Caco-2 (cell line): ENCODE measurements around the gene IL15. TPM values are rescaled to one million over a fixed set of nuclear protein-coding genes. Genes with fewer than 3 reads are reported as not detected.

Source experiments
- BruUV-seq: library from RNA; stranded (reverse); fragments of 400-500 nt; replicated peaks from 2 replicates; lab custom pipeline; 2021; lab: Mats Ljungman, UMichigan
- CTCF ChIA-PET: fragments of 300-600 bp; sonication (Branson Sonifier 250); formaldehyde crosslinking; loops from one replicate; lab custom pipeline; 2022; ENCODE audit warnings: antibody characterized with exemption; lab: Charles Lee
- POLR2A ChIA-PET: fragments of 300-600 bp; sonication (Branson Sonifier 250); formaldehyde crosslinking; loops from one replicate; lab custom pipeline; 2022; ENCODE audit warnings: antibody characterized with exemption; lab: Charles Lee
- DNase-seq, 2 experiments: peaks; one replicate each; pipeline versions ENCODE4 v3.0.0 to v3.0.0-alpha.2; 2020 to 2022
- H3K27me3 ChIP-seq: replicated peaks from 2 replicates; pipeline ENCODE4 v1.6.0; 2011; ENCODE audit warnings: low read length; ENCODE audit not compliant: control insufficient read depth, insufficient read depth
- H3K36me3 ChIP-seq: 2 replicates; pipeline ENCODE4 v1.5.1; 2011; ENCODE audit warnings: low read length; ENCODE audit not compliant: control insufficient read depth, insufficient read depth
- H3K4me1 ChIP-seq: fragments of 250-450 bp; sonication (Bioruptor Pico); 2 replicates; pipeline ENCODE4 v1.5.1; 2020; ENCODE audit warnings: mild to moderate bottlenecking
- H3K4me3 ChIP-seq: 2 replicates; pipeline ENCODE4 v1.5.1; 2011; ENCODE audit warnings: low read depth, mild to moderate bottlenecking, control low read depth, low read length
- H3K9me3 ChIP-seq: fragments of 250-450 bp; sonication (Bioruptor Pico); 2 replicates; pipeline ENCODE4 v1.5.1; 2020; ENCODE audit warnings: mild to moderate bottlenecking, moderate library complexity
- H3K27ac Mint-ChIP-seq: one replicate; pipeline ENCODE4 v1.8.0; 2022; ENCODE audit warnings: mixed read lengths; ENCODE audit not compliant: unreplicated experiment
- H3K27me3 Mint-ChIP-seq: one replicate; pipeline ENCODE4 v1.8.0; 2022; ENCODE audit warnings: mixed read lengths; ENCODE audit not compliant: insufficient read depth, unreplicated experiment
- H3K36me3 Mint-ChIP-seq: one replicate; pipeline ENCODE4 v1.8.0; 2022; ENCODE audit warnings: mild to moderate bottlenecking, mixed read lengths; ENCODE audit not compliant: insufficient read depth, unreplicated experiment
- H3K4me1 Mint-ChIP-seq: one replicate; pipeline ENCODE4 v1.8.0; 2022; ENCODE audit warnings: low read depth, mixed read lengths; ENCODE audit not compliant: unreplicated experiment
- H3K4me3 Mint-ChIP-seq: one replicate; pipeline ENCODE4 v1.8.0; 2022; ENCODE audit warnings: mild to moderate bottlenecking, moderate library complexity, mixed read lengths; ENCODE audit not compliant: unreplicated experiment
- H3K9me3 Mint-ChIP-seq: one replicate; pipeline ENCODE4 v1.8.0; 2022; ENCODE audit warnings: mixed read lengths; ENCODE audit not compliant: unreplicated experiment
- intact Hi-C: fragments of 100-400 bp; cut with micrococcal nuclease; formaldehyde crosslinking; loops from one replicate; pipeline ENCODE4 v1.10.0; 2022; ENCODE audit not compliant: unreplicated experiment
- total RNA-seq: library from RNA; stranded (reverse); gene quantifications from 2 replicates; pipeline ENCODE4 v1.2.3, GENCODE V29; 2022
- TF ChIP-seq, protein P1 (sequence below), 2 experiments: fragments of 200-600 bp in 1 of 2; IDR thresholded peaks; 1 replicate in 1 of 2; 2 replicates in 1 of 2; pipeline versions ENCODE4 v1.5.1 to v1.8.0; 2011 to 2022; ENCODE audit warnings: antibody characterized with exemption in 1 of 2, control low read depth in 1 of 2, inconsistent platforms in 1 of 2, low read depth in 1 of 2, low read length in 1 of 2, mild to moderate bottlenecking in 1 of 2, moderate library complexity in 1 of 2; ENCODE audit not compliant: insufficient read depth in 1 of 2, severe bottlenecking in 1 of 2, unreplicated experiment in 1 of 2

Gene IL15
- total RNA-seq, 1 experiment from 2014 or later = not detected

GRCh38 chr4:141676087-141676670 is 39.8 kb downstream of the IL15 start:
- no peaks in the 10 kb centered on the region for H3K9me3 ChIP-seq
- TF ChIP-seq, protein P1, sequence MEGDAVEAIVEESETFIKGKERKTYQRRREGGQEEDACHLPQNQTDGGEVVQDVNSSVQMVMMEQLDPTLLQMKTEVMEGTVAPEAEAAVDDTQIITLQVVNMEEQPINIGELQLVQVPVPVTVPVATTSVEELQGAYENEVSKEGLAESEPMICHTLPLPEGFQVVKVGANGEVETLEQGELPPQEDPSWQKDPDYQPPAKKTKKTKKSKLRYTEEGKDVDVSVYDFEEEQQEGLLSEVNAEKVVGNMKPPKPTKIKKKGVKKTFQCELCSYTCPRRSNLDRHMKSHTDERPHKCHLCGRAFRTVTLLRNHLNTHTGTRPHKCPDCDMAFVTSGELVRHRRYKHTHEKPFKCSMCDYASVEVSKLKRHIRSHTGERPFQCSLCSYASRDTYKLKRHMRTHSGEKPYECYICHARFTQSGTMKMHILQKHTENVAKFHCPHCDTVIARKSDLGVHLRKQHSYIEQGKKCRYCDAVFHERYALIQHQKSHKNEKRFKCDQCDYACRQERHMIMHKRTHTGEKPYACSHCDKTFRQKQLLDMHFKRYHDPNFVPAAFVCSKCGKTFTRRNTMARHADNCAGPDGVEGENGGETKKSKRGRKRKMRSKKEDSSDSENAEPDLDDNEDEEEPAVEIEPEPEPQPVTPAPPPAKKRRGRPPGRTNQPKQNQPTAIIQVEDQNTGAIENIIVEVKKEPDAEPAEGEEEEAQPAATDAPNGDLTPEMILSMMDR (IDR thresholded peaks at IDR 0.05; ENCODE audit: insufficient read depth in 1 of 2, low read depth in 1 of 2, low read length in 1 of 2, severe bottlenecking in 1 of 2, unreplicated experiment in 1 of 2) = no peak
- H3K4me3 ChIP-seq = no peak overlapping the region
- no peaks in the 10 kb centered on the region for H3K36me3 Mint-ChIP-seq
- H3K4me1 ChIP-seq = peaks cover 13% of the 10 kb centered on the region
- intact Hi-C loops = no loop called here
- DNase-seq = no peak
- H3K27ac Mint-ChIP-seq = no peak overlapping the region
- H3K9me3 Mint-ChIP-seq = no peaks in the 10 kb centered on the region
- BruUV-seq = no TSS peak
- H3K27me3 Mint-ChIP-seq = no peaks in the 10 kb centered on the region
- no peaks in the 10 kb centered on the region for H3K36me3 ChIP-seq
- peaks cover 11% of the 10 kb centered on the region for H3K4me1 Mint-ChIP-seq
- no peaks in the 10 kb centered on the region for H3K27me3 ChIP-seq
- POLR2A ChIA-PET = no interaction called here
- CTCF ChIA-PET = no interaction called here
- H3K4me3 Mint-ChIP-seq = no peak overlapping the region

- TF ChIP-seq, protein P1 (IDR thresholded peaks at IDR 0.05; ENCODE audit: insufficient read depth in 1 of 2, low read depth in 1 of 2, low read length in 1 of 2, severe bottlenecking in 1 of 2, unreplicated experiment in 1 of 2) = no peak
- H3K4me3 Mint-ChIP-seq = no peak overlapping the region
- no peak overlapping the region for H3K27ac Mint-ChIP-seq
- Histone ChIP-seq H3K4me3 (no peak overlapping the region), H3K9me3 (no peaks in the 10 kb centered on the region), H3K36me3 (no peaks in the 10 kb centered on the region), H3K27me3 (no peaks in the 10 kb centered on the region), H3K4me1 (peaks cover 13% of the 10 kb centered on the region)
- H3K4me1 Mint-ChIP-seq = peaks cover 11% of the 10 kb centered on the region
- DNase-seq = no peak
- ChIA-PET CTCF (no interaction called here), POLR2A (no interaction called here)
- no peaks in the 10 kb centered on the region for H3K27me3 Mint-ChIP-seq
- no peaks in the 10 kb centered on the region for H3K36me3 Mint-ChIP-seq
- no TSS peak for BruUV-seq
- intact Hi-C loops = no loop called here
- H3K9me3 Mint-ChIP-seq = no peaks in the 10 kb centered on the region
These were observed 43.7 kb downstream of the IL15 start for GRCh38 chr4:141680060-141680459.

DNA sequence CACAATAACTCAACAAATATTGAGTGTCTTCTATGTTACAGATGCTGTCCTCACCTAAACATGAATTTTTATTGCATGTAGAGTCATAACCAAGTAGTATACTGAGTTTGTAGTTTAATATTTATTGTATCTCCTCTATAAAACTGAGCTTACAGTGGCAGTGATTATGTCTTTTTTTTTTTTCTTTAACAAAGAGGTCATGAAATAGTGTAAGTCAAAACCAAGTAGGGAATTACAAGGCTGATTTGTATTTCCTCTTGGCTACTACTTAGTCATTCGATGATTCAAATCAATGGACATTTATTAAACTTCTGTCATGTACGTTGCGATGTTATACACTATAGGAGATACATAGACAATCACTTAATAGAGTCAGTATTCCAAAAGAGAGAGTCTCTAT is 48.4 kb downstream of the IL15 start:
- ChIA-PET POLR2A (no interaction called here), CTCF (no interaction called here)
- Mint-ChIP-seq H3K27ac (no peak overlapping the region), H3K27me3 (no peaks in the 10 kb centered on the region), H3K36me3 (no peaks in the 10 kb centered on the region), H3K4me1 (no peaks in the 10 kb centered on the region), H3K9me3 (no peaks in the 10 kb centered on the region), H3K4me3 (no peak overlapping the region)
- H3K4me1 ChIP-seq = no peaks in the 10 kb centered on the region
- H3K9me3 ChIP-seq = no peaks in the 10 kb centered on the region
- intact Hi-C loops = no loop called here
- BruUV-seq = no TSS peak
- DNase-seq = no peak
- TF ChIP-seq, protein P1 (IDR thresholded peaks at IDR 0.05; ENCODE audit: insufficient read depth in 1 of 2, low read depth in 1 of 2, low read length in 1 of 2, severe bottlenecking in 1 of 2, unreplicated experiment in 1 of 2) = no peak
- H3K4me3 ChIP-seq = no peak overlapping the region
- no peaks in the 10 kb centered on the region for H3K27me3 ChIP-seq
- no peaks in the 10 kb centered on the region for H3K36me3 ChIP-seq
